Measurements from ENCODE around the gene RIN2.

DNA sequence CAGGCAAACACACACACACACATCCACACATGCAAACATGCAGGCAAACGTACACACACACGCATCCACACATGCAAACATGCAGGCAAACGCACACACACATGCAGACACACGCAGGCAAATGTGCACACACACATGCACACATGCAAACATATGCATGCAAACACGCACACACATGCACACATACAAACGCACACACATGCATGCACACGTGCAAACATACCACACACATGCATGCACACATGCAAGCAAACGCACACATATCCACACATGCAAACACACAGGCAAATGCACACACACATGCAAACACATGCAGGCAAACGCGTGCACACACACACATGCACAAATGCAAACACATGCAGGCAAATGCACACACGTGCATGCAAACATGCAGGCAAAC lies 46.9 kb upstream of the RIN2 start:
- no peak for TF ChIP-seq CTCF (optimal IDR thresholded peaks at IDR 0.05 in 1 of 3, IDR thresholded peaks at IDR 0.05 in 1 of 3, conservative IDR thresholded peaks at IDR 0.05 in 1 of 3; ENCODE audit: extremely low read depth in 1 of 3, insufficient read depth in 2 of 3, low read length in 3 of 3)
- TF ChIP-seq EZH2 (IDR thresholded peaks at IDR 0.05; ENCODE audit: low read length), result no peak

Measured in keratinocyte (primary cell).